HG02885 (cell line): ENCODE results near the gene SMAD3.
"Not testable (repeated sequence)": the region's sequence is repeated elsewhere in the genome, so short reads cannot be mapped to it uniquely, and the experiment has no call there.

Experiments
- ATAC-seq: cut with Tn5 transposase; IDR thresholded peaks from one replicate; pipeline ENCODE4 v1.9.1; 2021; ENCODE audit warnings: mild to moderate bottlenecking; ENCODE audit not compliant: unreplicated experiment, poor library complexity

The SMAD3 gene

GRCh38 chr15:67065531-67066005 is at the start of gene SMAD3:
TSS of gene SMAD3 (plus strand) at chr15:67065602. CDS start at chr15:67066155, 553 bp downstream.
- ATAC-seq: peak; percentile 61

DNA sequence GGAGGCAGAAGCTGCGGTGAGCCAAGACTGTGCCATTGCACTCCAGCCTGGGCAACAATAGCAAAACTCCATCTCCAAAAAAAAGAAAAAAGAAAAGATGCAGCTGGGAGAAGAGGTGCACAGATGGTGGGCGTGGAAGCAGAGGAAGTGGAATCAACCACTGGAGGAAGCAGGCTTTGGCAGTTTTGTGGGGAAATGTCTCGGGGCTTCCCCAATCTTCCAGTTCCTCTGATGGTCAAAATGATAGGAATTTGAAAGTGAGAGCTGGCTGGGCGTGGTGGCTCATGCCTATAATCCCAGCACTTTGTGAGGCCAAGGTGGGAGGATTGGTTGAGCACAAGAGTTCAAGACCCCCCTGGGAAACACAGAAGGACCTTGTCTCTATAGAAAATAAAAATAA is 48.1 kb upstream of the SMAD3 start:
- no peak for ATAC-seq

DNA sequence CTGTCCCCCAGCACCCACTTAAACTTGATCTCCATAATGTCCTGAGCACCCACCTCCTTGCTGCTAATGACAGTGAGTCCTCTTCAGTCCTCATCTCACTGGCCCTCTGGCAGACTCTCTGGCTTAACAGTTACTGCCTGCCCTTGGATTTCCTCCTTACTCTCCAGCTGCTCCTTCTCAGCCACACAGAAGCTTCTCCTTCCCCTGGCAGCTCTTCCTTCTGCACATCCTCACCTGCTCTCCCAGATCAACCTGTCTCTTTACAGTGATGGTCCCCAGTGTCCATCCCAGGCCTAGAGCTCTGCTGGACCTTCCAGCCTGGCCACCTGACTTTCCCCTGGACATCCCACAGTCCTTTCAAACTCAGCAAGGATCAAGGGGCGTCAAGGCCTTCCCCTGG is 47.4 kb upstream of the SMAD3 start:
- no peak for ATAC-seq

DNA sequence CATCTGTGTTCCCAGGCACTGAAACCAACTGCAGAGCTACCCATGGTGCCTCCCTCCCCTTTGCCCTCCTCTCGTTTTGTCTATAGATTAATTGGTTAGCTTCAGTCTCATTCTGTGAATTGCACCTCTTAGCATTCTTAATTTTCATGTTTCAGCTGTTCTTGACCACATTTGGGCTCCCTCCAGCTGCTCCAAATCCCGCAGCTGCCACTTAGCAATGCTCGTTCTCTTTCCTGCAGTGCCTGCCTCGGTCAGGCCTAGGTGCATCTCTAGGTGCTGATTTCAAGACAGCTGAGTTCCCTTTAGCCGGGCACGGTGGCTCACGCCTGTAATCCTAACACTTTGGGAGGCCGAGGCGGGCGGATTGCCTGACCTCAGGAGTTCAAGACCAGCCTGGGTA is 47.0 kb upstream of the SMAD3 start:
- no peak for ATAC-seq

- no peak for ATAC-seq
These were observed 46.3 kb upstream of the SMAD3 start for GRCh38 chr15:67019069-67019468.

GRCh38 chr15:67019884-67020520 is 45.4 kb upstream of the SMAD3 start:
- ATAC-seq: no peak

DNA sequence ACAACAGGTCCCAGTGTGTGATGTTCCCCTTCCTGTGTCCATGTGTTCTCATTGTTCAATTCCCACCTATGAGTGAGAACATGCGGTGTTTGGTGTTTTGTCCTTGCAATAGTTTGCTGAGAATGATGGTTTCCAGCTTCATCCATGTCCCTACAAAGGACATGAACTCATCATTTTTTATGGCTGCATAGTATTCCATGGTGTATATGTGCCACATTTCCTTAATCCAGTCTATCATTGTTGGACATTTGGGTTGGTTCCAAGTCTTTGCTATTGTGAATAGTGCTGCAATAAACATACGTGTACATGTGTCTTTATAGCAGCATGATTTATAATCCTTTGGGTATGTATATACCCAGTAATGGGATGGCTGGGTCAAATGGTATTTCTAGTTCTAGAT is 44.7 kb upstream of the SMAD3 start:
- not testable (repeated sequence) for ATAC-seq

GRCh38 chr15:67021455-67021854 is 43.9 kb upstream of the SMAD3 start:
- ATAC-seq: no peak

DNA sequence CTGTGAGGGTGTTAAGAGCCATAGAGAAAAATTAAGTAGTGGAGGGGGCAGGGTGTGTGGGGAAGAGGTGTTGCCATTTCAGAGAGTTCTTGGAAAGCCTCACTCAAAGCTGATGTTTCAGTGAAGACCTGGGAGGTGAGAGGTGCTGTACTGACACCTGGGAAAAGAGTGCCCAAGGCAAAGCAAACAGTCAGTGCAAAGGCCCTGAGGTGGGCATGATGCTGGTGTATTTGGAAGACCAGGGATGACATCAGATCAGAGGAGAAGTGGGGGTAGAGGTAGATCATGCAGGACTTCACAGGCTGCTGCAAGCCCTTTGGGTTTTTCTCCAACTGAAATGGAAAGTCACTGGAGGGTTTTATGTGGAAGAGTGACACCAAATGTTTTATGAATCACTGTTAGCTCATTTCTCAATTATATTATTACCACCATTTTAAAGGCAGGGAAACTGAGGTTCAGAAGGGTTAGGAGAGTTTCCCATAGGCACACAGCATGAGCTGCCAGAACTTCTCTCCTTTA is 42.8 kb upstream of the SMAD3 start:
- no peak for ATAC-seq

DNA sequence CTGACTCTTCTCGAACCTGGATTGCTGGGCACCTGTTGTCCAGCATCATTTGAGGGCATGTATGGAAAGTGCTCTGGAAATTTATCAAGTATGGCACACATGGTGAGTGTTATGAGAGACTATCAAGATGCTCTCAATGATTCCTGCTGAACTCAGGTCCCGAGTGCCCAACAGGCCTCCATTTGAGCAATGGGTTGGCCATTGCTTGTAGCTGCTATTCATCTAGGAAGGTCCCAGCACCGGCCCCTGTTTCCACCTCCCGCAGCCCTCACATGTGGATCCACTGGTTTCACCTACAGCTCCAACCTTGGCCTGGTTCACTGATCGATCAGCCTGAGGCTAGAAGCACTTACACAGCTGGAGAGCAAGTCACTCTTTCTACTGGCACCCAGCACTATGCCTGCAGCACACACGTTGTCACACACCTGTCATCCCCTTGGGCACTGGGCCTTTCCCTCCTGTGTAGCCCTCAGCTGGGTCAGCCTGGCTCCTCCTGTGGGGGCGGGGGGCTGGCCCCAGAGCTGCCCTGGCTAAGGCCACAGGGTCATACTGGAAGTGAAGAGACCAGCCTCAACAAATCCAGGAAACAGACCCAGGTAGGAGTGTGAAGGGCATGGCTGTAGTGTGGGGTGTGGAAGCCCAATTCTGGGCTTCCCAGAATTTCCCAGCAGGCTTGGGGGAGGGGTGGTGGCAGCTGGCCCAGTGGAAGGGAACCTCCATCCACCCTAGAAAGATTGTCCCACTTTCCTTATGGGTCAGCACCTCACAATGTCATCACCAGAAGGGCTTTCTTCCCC is 41.7 kb upstream of the SMAD3 start:
- no peak for ATAC-seq

GRCh38 chr15:67024314-67024997 is 40.9 kb upstream of the SMAD3 start:
- no peak for ATAC-seq

- ATAC-seq: no peak
These were observed 40.4 kb upstream of the SMAD3 start for GRCh38 chr15:67024998-67025368.

DNA sequence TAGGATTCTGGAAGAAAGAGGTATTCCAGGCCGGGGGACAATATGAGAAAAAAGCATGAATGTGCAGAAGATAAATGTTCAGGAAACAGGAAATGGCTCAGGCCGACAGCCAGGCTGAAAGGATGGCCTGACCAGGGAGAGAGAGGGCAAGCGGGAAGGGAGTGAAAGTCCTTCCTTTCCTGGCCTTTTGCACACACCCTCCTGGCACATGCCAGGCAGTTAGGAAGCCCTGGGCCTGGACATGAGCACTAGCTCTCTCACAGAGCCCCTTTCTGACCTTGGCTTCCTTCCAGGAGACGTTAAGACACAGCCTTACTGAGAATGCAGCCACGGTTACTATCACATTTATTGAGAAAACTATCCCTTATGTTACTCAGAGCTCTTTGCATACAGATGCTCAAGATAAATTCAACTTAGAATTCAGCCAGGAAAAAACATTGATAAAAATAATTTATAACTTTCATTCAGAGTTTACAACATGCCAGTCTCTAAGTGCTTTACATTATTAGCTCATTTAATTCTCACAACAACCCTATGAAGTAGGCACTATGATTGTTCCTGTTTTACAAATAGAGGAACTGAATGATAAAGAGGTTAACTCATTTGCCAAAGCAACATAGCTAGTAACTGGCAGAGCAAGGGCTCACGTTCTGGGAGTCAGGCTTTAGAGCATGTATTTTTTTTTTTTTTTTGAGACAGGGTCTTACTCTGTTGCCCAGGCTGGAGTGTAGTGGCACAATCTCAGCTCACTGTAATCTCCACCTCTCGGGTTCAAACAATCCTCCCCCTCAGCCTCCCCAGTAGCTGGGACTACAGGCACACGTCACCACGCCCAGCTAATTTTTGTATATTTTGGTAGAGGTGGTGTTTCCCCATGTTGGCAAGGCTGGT is 39.4 kb upstream of the SMAD3 start:
- no peak for ATAC-seq

DNA sequence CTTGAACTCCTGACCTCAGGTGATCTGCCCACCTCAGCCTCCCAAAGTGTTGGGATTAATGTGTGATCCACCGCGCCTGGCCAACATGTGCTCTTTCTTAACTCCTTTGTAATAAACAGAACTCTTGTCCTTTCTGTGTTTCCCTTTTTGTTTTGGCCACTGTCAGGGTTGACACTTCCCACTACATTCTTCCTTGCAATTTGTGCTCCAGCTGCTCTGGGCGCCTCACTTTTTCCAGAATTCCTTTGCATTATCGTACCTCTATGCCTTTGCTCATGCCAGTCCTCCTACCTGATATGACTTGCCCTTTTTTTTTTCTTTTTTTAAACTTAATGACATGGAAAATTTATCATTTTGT is 38.8 kb upstream of the SMAD3 start:
- ATAC-seq: no peak

- not testable (repeated sequence) for ATAC-seq
These were observed 37.0 kb upstream of the SMAD3 start for GRCh38 chr15:67028440-67028839.

DNA sequence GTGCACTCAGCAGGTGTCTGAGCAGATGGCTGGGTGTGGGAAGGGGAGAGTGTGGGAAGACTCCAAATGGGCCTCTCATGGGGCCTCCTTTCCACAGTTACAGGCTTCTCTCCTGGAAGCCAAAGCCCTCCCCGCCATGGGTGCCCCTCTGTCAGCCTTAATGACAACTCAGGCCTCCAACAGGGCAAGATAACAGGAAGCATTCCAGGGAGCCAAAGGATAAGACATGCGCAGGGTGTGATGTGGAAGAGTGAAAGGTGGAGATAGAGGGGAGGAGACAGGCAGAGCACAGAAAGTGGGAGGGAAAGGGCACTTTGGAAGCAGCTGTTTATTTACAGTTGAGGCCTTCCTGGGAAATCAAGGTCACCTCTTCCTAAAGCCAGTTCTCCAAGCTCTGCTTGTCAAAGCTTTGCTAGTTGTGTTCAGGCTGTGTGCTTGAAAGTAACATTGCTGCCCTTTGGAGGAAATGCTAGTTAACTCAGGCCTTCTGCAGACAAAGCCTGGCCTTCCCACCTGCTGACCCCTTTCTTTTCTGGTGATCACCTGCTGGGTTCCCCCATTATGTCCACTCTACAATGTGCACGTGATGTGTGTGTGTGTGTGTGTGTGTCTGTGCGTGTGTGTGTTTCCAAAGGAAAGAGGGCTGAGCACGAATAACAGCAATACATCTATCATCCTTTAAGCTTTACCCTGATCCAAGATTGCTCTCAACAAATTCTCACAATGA is 35.2 kb upstream of the SMAD3 start:
- no peak for ATAC-seq

DNA sequence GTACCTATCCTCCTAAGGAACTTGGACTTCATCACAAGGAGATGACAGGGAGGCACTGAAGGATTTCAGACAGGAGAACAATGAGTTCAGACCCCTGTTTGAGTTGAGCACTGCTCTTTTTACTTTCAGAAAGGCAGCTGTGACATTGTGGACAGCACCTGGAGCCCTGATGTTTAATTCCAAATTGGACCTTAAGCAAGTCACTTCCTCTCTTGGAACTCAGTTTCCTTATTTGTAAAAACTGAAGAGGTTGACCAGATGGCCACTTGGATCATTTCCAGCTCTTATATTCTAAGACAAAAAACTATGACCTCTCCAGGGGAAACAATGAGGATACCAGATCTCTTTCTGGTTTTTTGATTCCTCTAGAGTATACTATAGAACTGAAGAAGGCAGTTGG is 34.1 kb upstream of the SMAD3 start:
- no peak for ATAC-seq

DNA sequence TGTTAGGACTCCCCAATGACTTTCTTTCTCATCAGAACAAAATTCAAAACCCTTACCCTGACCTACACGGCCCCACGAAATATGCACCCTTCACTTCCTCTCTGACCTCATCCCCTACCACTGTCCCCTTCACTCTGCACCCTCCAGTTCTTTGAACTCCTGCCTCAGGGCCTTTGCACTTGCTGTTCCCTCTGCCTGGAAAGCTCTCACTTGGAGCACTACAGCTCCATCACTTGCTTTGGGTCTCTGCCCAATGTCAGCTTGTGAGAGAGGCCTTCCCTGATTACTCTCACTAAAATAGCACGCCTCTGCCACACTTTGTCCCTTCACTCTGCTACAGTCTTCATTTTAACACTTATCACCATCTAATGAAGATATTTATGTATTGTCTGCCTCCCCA is 32.8 kb upstream of the SMAD3 start:
- no peak for ATAC-seq

DNA sequence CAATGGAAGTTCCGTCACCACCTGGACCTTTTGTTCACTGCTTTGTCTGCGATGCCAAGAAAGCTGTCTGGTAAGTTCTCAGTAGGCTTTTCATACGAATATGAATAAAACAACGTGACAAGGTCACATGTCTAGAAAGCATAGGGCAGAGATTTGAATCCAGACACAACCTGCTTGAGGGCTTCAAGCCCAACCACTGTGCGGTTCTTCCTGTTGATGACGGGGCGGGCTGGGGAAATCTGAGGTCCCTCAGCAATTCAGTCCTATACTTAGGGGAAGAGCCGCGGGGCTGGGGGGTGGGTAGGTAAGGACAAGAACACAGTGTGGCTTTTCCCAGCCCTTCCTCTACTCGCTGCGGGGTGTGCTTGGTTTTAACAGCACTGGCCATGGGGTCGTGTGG is 32.4 kb upstream of the SMAD3 start:
- ATAC-seq: no peak
